ENCODE data around the gene CTDNEP1. TPM values are rescaled to one million over a fixed set of nuclear protein-coding genes. Genes with fewer than 3 reads are reported as not detected.

CTDNEP1 gene
- total RNA-seq (2014; rRNA removed), result 59.1 and 65.5 TPM in 2 replicates
- 138 TPM for polyA plus RNA-seq (2012)

DNA sequence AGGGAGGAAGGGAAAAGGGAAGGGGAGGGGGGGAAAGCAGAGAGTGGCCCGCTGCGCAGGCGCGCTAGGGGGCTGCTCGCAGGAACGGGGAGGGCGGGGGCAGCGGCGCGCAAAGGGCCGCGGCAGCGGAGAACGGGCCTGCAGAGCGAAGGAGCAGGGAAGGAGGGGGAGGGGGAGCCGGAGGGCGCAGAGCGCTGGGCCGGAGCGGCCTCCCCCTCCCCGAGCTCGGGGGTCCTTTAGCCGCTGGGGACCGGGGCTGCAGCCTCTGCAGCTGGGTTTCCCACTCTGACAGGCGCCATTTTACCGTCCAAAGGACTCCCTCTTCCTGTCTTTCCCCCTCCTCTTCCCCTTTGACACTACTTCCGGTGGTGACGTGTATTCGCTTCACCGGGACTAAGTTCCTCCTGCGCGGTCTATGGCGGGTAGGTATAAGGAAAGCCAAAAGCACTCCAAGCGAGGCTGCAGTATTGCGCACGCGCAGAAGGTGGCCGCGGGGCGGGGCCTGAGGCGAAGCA is at the start of gene CTDNEP1:
TSS of gene CTDNEP1 (minus strand) at position 74 of the 515 bp plus-strand sequence. CDS start 438 bp downstream, outside the sequence.
- DNase-seq (ENCODE audit: low read depth), result peak; percentile 100

DNA sequence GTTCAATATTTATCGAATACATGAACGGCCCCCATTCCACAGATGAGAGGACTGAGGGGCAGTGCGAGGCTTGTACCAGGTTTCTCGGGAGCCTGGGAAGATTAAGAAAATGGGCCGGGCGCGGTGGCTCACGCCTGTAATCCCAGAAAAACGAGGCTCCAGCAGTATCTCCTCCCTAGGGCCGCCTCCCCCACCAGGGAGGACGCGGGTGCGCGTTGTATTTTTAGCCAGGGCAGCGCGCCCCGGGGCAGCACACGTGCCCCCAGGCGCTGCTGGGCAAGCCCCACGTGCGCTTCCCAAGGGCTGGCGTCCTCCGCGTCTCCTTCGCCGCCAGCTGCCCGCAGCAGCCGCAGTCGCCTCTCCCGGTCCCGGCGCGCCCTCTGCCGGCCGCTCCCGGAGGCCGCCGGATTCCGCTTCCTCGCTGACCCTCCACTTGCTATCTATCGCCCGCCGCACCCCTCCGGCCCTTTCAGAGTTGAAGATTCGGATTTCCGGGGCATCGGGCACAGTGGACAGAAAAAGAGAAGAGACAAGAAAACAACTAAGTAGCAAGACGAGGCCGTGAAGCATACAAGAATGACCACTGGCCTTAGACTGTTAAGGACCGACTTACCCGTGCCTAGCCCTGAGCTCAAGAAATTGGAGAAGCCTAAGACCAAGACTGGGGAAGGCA is 44.8 kb upstream of the CTDNEP1 start:
- DNase-seq (ENCODE audit: low read depth), result peak; percentile 75

DNA sequence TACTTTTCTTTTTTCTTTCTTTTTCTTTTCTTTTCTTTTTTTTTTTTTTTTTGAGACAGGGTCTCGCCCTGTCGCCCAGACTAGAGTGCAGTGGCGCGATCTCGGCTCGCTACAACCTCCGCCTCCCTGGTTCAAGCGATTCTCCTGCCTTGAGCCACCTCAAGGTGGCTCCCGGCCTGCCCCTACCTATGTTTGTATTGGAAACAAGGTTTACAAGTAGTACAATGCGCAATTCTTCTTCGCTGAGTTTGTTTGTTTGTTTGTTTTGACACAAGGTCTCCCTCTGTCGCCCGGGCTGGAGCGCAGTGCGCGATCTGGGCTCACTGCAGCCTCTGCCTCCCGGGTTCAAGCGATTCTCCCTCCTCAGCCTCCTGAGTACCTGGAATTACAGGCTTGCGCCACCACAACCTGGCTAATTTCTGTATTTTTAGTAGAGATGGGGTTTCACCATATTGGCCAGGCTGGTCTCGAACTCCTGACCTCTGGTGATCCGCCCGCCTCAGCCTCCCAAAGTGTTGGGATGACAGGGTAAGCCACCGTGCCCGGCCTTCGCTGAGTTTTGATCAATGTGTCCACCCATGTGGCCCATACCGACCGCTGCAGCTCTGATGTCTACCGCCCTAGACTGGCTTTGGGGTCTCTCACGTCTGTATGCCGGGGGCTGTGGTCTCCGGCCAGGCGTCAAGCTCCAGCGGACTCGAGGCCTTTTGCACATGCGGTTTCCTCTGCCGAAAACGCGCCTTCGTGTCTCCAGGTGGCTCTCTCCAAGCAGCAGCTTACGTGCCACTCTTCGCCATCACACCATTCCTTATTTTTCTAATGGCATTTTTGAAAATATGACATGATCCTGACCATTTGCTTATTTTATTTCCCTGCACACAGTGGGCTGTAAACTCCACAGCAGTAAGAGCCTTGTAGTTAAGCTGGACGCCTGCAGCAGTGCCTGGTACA is 44.0 kb upstream of the CTDNEP1 start:
- DNase-seq (ENCODE audit: low read depth), result no peak

DNA sequence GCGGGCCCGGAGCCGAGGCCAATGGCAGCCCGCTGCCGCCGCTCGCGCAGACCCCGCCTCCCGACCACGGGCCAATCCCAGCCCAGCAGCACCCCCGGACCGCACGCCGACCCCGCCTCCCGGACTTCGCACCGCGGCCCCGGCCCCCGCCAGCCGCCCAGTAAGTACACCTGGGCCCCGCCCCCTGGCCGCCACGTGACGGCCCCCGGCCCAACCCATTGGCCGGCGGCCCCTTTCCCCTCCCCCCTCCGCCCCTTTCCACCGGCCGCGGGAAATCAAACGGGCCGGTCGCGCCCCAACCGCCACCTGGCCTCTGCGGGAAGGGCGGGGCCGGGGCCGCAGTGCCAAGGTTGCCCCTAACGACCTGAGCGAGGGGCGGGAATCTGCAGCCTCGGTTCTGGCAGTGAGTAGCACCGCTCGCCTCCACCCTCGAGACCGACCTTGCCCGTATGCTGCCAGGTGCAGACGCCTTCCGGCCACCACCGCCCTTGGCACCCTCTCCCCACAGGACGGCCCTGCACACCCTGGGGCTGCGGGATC is 43.1 kb upstream of the CTDNEP1 start, which contains the start of gene YBX2:
TSS of gene YBX2 (minus strand) at position 26 of the 540 bp plus-strand sequence. CDS start 139 bp downstream, outside the sequence.
- DNase-seq (ENCODE audit: low read depth), result no peak

DNA sequence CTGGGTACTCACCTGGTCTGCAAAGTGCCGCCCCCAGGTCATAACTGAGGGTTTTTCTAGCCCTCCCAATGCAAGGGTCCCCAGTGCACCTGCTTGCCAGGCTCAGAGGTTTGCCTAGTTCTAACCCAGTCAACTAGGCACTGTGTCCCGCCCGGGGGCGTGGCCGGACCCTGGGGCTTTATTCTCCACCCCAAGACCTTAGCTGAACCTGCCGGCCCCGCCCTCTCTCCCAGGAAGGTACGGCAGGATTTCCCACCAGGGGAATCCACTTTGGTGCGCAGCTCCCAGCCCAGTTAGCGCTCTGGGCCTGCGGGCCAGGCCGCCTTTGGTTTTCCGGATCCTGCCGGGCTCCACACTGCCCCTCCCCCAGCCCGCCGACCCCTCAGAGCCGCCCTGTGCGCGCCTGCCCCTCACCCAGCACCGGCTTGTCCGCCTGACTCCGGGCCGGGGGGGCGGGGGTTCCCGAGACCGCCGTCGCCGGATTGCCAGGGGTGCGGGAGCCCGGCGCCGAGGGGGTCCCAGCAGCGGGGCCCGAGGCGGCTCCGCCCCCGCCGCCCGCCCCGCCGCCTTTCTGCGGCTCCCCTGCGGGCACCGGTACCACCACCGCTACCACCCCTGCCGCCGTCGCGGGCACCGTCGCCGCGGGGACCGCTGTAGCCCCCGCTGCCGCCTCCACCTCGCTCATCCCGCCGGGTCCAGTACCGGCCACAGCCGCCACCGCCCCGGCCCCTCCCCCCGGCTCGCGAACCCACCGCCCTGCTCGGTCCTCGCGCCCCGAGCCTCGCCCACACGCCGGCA is 42.5 kb upstream of the CTDNEP1 start:
- DNase-seq (ENCODE audit: low read depth), result no peak

DNA sequence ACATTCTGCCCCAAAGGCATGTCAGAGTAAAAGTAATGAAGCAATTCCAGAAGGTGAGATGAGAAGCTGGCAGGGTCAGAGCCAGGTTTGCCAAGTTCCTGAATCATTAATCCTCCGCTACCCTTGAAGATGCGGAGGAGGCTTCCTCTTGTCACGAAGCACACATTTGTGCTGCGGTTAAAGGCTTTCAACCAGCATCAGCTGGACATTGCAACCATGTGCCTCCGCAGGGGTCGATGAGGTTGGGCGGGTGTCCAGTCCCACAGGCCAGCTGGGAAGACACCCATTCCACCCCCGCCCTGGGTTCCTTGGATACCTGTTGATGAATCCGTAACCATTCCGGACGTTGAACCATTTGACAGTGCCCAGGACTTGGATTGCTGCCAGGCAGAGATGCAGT is 41.6 kb upstream of the CTDNEP1 start:
- no peak for DNase-seq (ENCODE audit: low read depth)

DNA sequence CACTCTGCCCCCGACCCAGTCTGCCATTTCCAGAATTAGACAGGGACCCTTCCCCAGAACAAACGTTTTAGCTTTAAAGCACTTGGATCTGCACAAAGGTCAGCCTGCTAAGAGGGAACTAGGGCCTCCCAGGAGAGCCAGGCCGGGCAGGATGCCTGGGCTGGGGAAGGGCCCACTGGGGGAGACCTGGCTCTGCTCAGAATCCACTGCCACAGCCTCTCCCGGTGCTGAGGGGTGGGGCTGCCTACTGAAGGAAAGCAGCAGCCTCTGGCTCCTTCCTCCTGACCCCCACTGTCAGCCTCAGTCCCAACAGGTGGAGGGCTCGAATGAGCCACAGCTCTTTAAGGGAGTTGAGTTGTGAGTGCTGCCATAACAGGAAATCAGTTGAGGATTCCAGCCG is 41.2 kb upstream of the CTDNEP1 start:
- DNase-seq (ENCODE audit: low read depth), result no peak

DNA sequence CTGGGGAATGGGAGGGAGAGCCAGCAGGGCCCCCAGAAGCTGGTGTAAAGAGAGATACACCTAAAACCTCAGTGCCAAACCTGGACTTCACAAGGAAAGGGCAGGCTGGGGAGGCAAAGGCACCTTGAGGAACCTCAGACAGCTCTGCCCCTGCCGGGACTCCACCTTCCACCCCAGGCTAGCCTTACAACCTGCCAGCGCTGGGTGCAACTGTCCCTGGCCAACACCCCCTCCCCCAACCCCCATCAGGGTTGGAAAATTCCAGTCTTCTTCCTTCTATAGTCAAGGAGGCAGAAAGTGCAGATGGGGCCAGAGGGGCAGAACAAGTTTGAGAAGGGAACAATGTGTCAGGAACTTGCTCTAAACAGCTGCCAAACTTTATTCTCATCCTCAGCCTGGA is 40.7 kb upstream of the CTDNEP1 start:
- DNase-seq (ENCODE audit: low read depth), result no peak

DNA sequence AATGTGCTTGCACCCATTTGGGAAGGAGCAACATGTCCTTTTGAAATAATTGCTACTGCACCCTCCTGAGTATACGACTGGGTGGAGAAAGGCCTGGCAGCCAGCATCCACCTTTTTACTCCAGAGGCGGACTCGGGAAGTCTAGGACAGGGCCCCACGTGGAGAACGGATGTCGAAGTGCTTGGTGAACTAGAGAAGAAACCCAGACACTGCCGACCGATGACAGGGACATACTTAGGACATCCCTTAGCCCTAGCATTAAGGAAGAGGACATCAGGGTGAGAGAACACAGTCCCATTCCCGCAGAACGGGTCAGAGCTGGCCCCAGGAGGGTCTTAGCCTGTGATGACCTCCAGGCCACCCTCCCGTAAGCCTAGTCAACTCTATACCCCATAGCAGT is 39.2 kb upstream of the CTDNEP1 start:
- DNase-seq (ENCODE audit: low read depth), result no peak

DNA sequence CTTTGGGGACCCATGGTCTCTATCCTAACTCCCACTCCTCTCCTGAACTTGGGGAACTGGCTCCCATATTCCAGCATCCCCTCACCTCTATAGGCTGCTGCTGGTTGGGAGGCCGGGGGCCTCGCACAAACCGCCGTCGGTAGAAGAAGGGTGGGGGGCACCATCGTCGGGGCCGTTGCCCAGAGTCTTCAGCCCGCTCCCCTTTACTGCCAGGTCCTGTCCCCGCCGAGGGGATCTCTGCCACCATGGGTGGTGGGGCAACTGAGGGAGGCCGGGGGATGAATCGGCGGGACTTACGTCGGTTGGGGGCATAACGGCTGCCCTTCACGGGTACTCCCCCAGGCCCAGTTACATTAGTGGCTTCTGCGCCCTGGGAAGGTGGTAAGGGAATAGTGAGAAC is 38.6 kb upstream of the CTDNEP1 start:
- no peak for DNase-seq (ENCODE audit: low read depth)

DNA sequence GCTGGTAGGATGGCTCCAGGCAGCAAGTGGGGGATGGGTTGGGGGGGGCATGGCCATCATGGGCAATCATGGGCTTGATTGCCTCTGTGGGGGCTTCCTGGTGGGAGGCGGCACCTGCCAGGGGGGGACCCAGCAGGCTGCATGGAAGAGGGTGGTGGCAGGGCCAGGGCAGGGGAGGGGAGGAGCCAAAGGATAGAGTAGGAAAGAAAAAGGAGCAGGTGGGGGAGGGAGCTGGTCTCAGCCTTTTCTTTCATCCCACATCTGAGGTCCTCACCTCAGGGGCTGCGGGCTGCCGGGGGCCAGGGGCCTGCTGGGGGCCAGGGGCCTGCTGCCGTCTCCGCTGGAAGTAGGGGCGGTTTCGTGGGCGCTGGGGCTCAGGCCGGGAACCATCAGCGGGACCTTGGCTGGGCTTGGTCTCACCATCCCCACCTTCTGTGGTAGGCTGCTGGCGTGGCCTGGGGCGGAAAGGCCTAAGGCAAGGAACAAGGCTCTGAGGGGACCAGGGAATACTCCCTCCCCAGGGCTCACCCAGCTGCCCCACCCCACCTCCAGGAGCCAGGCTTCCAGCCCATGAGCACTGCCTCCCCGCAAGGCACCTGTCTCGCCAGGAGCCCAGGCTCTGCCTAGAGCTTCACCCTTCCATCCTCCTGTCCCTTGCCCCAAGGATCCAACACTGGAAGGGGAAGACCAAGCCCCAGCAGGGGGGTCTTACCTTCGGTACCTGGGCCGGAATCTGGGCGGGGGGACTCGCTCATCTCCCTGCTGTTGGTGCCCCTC is 37.9 kb upstream of the CTDNEP1 start:
- no peak for DNase-seq (ENCODE audit: low read depth)

DNA sequence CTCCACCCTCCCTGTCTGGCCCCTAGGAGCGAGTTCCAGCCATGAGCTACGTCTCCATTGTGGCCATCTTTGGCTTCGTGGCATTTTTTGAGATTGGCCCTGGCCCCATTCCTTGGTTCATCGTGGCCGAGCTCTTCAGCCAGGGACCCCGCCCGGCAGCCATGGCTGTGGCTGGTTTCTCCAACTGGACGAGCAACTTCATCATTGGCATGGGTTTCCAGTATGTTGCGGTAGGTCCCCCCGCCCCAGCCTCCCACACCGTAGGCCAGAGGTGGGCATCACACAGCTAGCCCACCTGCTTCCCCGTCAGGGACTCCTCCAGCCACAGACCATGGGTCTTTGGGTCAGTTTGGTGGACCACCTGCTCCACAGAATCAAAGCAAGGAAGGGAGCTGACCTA is 34.1 kb upstream of the CTDNEP1 start:
- no peak for DNase-seq (ENCODE audit: low read depth)

DNA sequence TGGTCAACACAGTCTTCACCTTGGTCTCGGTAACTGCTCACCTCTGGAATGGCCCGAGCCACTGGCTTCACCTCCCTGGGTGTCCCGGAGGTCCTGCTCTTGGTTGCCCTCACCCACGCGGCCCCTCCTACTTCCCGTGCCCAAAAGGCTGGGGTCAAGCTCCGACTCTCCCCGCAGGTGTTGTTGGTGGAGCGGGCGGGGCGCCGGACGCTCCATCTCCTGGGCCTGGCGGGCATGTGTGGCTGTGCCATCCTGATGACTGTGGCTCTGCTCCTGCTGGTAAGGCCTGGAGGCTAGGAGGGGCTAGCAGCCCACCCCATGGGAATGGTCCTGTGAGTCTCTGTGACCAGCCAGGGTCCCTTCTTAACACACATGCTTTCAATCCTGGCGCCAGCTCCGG is 33.4 kb upstream of the CTDNEP1 start:
- no peak for DNase-seq (ENCODE audit: low read depth)

DNA sequence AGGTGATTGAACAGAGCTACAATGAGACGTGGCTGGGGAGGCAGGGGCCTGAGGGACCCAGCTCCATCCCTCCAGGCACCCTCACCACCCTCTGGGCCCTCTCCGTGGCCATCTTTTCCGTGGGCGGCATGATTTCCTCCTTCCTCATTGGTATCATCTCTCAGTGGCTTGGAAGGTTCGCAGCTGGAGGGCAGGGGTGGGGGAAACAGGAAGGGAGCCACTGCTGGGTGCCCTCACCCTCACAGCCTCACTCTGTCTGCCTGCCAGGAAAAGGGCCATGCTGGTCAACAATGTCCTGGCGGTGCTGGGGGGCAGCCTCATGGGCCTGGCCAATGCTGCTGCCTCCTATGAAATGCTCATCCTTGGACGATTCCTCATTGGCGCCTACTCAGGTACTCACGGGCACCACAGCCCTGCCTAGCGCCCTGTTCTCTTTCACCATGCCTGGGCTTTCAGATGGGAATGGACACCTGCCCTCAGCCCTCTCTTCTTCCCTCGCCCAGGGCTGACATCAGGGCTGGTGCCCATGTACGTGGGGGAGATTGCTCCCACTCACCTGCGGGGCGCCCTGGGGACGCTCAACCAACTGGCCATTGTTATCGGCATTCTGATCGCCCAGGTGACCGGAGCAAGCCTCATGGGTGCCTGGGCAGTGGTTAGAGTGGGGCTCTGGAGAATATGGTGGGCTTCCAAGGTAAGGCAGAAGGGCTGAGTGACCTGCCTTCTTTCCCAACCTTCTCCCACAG is 32.1 kb upstream of the CTDNEP1 start:
- DNase-seq (ENCODE audit: low read depth), result no peak

DNA sequence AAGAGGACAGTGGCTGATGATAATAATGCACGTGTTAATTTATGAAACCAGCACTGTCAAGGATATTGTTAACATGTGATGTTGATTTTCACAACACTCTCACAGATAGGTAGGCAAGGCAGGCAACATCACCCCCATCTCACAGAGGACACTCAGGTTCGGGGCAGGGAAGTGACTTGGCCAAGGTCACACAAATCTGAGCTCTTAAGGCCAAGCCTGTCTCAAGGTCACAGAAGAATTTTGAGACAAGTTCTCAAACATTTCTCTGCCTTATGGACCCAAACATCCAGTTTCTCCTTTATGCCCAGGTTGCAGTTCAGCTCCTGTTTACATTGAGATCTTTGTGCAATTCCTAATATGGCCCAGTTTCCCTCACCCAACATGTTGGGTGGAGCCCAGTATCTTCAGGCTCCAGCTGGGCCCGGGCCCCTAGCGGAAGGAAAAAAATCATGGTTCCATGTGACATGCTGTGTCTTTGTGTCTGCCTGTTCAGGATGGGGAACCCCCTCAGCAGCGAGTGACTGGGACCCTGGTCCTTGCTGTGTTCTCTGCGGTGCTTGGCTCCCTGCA is 31.3 kb upstream of the CTDNEP1 start:
- no peak for DNase-seq (ENCODE audit: low read depth)

DNA sequence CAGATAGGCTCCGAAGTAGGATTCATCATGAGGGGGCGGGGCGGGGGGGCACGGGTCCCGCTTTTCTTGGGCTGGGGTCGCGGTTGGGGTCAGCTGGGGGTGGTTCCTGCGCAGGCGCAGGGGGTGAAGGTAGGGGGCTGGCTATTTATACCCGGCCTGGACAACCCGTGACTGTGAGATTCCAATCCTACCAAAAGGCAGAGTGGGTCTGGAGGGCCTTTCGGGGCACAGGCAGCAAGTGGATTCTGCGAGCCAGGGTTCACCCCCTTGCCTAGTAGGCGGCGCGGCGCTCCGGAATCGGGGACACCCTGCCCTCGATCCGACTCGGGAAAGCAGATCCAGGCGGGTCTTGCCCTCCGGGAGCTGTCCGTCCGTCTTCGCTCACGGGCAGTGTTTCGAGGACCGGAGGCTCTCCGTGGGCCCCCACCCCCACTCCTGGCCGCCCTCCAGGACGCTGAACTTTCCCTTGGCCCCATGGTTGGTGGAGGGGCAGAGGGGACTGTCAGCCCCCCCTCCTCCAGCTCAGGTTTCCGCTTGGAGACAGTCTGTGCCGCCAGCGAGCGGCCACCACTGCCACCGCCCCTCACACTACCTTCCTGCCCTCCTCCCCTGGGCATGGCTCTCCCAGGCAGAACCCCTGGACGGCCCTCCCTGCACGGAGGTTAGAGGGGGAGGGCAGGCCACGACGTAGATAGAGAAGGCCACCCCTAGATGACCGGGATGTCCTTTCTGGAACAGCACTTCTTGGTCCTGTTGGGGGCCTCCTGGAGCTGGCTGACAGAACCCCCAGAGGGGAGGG is 30.6 kb upstream of the CTDNEP1 start:
- no peak for DNase-seq (ENCODE audit: low read depth)

DNA sequence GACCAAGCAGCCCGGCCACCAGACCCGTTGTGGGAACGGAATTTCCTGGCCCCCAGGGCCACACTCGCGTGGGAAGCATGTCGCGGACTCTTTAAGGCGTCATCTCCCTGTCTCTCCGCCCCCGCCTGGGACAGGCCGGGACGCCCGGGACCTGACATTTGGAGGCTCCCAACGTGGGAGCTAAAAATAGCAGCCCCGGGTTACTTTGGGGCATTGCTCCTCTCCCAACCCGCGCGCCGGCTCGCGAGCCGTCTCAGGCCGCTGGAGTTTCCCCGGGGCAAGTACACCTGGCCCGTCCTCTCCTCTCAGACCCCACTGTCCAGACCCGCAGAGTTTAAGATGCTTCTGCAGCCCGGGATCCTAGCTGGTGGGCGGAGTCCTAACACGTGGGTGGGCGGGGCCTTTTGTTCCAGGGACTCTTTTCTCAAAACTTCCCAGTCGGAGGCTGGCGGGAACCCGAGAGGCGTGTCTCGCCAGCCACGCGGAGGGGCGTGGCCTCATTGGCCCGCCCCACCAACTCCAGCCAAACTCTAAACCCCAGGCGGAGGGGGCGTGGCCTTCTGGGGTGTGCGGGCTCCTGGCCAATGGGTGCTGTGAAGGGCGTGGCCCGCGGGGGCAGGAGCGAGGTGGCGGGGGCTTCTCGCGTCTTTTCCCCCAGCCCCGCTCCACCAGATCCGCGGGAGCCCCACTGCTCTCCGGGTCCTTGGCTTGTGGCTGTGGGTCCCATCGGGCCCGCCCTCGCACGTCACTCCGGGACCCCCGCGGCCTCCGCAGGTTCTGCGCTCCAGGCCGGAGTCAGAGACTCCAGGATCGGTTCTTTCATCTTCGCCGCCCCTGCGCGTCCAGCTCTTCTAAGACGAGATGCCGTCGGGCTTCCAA is 29.8 kb upstream of the CTDNEP1 start, which contains the start of gene SLC2A4:
TSS of gene SLC2A4 (plus strand) at position 645 of the 879 bp plus-strand sequence. CDS start at position 862, 217 bp downstream.
- DNase-seq (ENCODE audit: low read depth), result peak; percentile 91

Measured in LHCN-M2 (cell line).